Parathyroid adenoma (tissue), 2 donors: ENCODE data around the gene OR2G3.
A peak's percentile ranks its signal among the peaks of the same experiment; 100 is the strongest.

ENCODE experiments used
- H2AFZ ChIP-seq: fragments of 300-600 bp; sonication (generic); one replicate; pipeline ENCODE4 v1.7.0; 2017; ENCODE audit warnings: antibody characterized with exemption, mild to moderate bottlenecking
- H3K27ac ChIP-seq: fragments of 300-600 bp; sonication (generic); one replicate; pipeline ENCODE4 v1.7.0; 2017
- H3K27me3 ChIP-seq: fragments of 300-600 bp; sonication (generic); one replicate; pipeline ENCODE4 v1.7.0; 2017; ENCODE audit warnings: low read length; ENCODE audit not compliant: control insufficient read depth, insufficient read depth
- H3K36me3 ChIP-seq: fragments of 300-600 bp; sonication (generic); one replicate; pipeline ENCODE4 v1.7.0; 2017; ENCODE audit warnings: low read length; ENCODE audit not compliant: control insufficient read depth, insufficient read depth
- H3K4me1 ChIP-seq: fragments of 300-600 bp; sonication (generic); one replicate; pipeline ENCODE4 v1.7.0; 2017; ENCODE audit warnings: control low read depth
- H3K4me2 ChIP-seq: fragments of 300-600 bp; sonication (generic); one replicate; pipeline ENCODE4 v1.7.0; 2017; ENCODE audit warnings: low read length
- H3K4me3 ChIP-seq: fragments of 300-600 bp; sonication (generic); one replicate; pipeline ENCODE4 v1.7.0; 2017; ENCODE audit warnings: low read depth, low read length
- H3K79me2 ChIP-seq: fragments of 300-600 bp; sonication (generic); one replicate; pipeline ENCODE4 v1.7.0; 2017; ENCODE audit warnings: control low read depth
- H3K9ac ChIP-seq: fragments of 300-600 bp; sonication (generic); one replicate; pipeline ENCODE4 v1.7.0; 2017; ENCODE audit warnings: mild to moderate bottlenecking
- H3K9me3 ChIP-seq: fragments of 300-600 bp; sonication (generic); one replicate; pipeline ENCODE4 v1.7.0; 2017; ENCODE audit warnings: low read length; ENCODE audit not compliant: control insufficient read depth
- CTCF ChIP-seq: fragments of 300-600 bp; sonication (generic); IDR thresholded peaks from one replicate; pipeline ENCODE4 v1.7.0; 2017; ENCODE audit warnings: antibody characterized with exemption, mild to moderate bottlenecking
- donor health status: primary hyperparathyroidism.

The OR2G3 gene

GRCh38 chr1:247614625-247615024 is 9.2 kb downstream of the OR2G3 start:
- no peaks in the 10 kb centered on the region for H3K27me3 ChIP-seq
- no peak overlapping the region for H3K9ac ChIP-seq
- no peak overlapping the region for H3K4me2 ChIP-seq
- no peaks in the 10 kb centered on the region for H3K9me3 ChIP-seq
- no peak for TF ChIP-seq CTCF
- no peaks in the 10 kb centered on the region for H3K36me3 ChIP-seq
- H2AFZ ChIP-seq = no peak overlapping the region
- H3K4me1 ChIP-seq = no peaks in the 10 kb centered on the region
- no peak overlapping the region for H3K27ac ChIP-seq
- H3K4me3 ChIP-seq = no peak overlapping the region
- H3K79me2 ChIP-seq = no peaks in the 10 kb centered on the region

- no peak for TF ChIP-seq CTCF
Observed at GRCh38 chr1:247627951-247628350, 22.6 kb downstream of the OR2G3 start.

GRCh38 chr1:247638011-247638410 is 32.6 kb downstream of the OR2G3 start:
- no peak for TF ChIP-seq CTCF
- H3K36me3 ChIP-seq = no peaks in the 10 kb centered on the region

More at GRCh38 chr1:247627951-247628350, 22.6 kb downstream of the OR2G3 start:
- Histone ChIP-seq H2AFZ (no peak overlapping the region), H3K4me1 (no peaks in the 10 kb centered on the region), H3K9ac (no peak overlapping the region), H3K4me2 (no peak overlapping the region), H3K27ac (no peak overlapping the region), H3K4me3 (no peak overlapping the region), H3K9me3 (no peaks in the 10 kb centered on the region), H3K27me3 (no peaks in the 10 kb centered on the region), H3K79me2 (no peaks in the 10 kb centered on the region), H3K36me3 (no peaks in the 10 kb centered on the region)

GRCh38 chr1:247638781-247639180 is 33.4 kb downstream of the OR2G3 start:
- Histone ChIP-seq H3K4me3 (peak overlapping the region; percentile 38), H3K4me1 (no peaks in the 10 kb centered on the region)

More at GRCh38 chr1:247638011-247638410, 32.6 kb downstream of the OR2G3 start:
- Histone ChIP-seq H2AFZ (no peak overlapping the region), H3K9me3 (no peaks in the 10 kb centered on the region), H3K27me3 (no peaks in the 10 kb centered on the region), H3K4me1 (no peaks in the 10 kb centered on the region), H3K9ac (no peak overlapping the region), H3K79me2 (no peaks in the 10 kb centered on the region), H3K27ac (no peak overlapping the region), H3K4me3 (no peak overlapping the region), H3K4me2 (no peak overlapping the region)

More at GRCh38 chr1:247638781-247639180, 33.4 kb downstream of the OR2G3 start:
- no peak overlapping the region for H2AFZ ChIP-seq
- H3K27me3 ChIP-seq = no peaks in the 10 kb centered on the region
- H3K79me2 ChIP-seq = no peaks in the 10 kb centered on the region
- H3K4me2 ChIP-seq = peak overlapping the region; percentile 54
- TF ChIP-seq CTCF = no peak
- no peaks in the 10 kb centered on the region for H3K36me3 ChIP-seq
- no peak overlapping the region for H3K27ac ChIP-seq
- H3K9ac ChIP-seq = no peak overlapping the region
- no peaks in the 10 kb centered on the region for H3K9me3 ChIP-seq
